NCI-H1048 (cell line): Measurements from ENCODE around the gene PCDHGB7.
"Not testable (repeated sequence)": the region's sequence is repeated elsewhere in the genome, so short reads cannot be mapped to it uniquely, and the experiment has no call there.

ENCODE experiments used
- DNase-seq: peaks from one replicate; lab custom pipeline; 2025; lab: John Stamatoyannopoulos, UW

The PCDHGB7 gene

DNA sequence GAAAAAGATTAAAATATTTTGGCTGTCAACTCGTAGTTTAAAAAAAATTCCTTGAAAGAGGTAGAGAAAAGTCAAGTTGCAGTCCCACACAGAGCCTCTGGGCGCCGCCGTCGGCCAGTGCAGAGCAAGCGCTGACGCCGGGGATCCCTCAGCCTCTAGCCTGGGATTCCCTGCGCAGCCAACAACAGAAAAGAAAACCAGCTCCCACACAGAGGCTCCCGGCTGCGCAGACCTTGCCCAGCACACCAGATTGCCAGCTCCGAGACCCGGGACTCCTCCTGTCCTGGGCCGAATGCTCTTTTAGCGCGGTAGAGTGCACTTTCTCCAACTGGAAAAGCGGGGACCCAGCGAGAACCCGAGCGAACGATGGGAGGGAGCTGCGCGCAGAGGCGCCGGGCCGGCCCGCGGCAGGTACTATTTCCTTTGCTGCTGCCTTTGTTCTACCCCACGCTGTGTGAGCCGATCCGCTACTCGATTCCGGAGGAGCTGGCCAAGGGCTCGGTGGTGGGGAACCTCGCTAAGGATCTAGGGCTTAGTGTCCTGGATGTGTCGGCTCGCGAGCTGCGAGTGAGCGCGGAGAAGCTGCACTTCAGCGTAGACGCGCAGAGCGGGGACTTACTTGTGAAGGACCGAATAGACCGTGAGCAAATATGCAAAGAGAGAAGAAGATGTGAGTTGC, at the start of gene PCDHGB7:
TSS of gene PCDHGB7 (plus strand) at position 184 of the 679 bp plus-strand sequence. CDS start at position 367, 183 bp downstream.
- DNase-seq = not testable (repeated sequence)

DNA sequence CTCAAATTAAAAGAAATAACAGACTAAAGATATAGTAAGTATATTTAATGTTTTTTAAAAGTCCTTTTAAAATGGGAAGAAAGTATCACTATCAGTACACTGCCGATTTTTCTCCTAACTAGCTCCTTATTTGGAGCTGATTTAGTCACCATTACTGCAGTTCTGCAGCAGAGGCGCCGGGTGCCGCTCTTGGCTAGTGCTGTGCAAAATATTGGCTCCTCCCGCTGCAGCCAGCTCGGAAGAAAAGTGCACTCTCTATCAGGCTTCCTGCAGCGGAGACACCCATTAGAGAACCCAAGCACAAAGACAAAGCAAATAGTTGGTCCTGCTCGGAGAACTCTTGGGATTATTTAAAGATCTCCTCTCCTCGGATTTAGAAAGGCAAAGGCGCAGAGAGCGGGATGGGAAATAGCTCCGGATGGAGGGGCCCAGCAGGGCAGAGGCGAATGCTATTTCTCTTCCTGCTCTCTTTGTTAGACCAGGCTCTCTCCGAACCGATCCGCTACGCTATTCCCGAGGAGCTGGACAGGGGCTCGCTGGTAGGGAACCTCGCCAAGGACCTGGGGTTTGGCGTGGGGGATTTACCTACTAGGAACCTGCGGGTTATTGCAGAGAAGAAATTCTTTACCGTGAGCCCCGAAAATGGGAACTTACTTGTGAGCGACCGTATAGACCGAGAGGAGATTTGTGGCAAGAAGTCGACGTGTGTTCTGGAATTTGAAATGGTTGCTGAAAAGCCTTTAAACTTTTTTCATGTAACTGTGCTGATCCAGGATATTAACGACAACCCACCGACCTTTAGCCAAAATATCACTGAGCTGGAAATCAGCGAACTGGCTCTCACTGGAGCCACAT, 47.3 kb upstream of the PCDHGB7 start, which contains the start of gene PCDHGB3:
TSS of gene PCDHGB3 (plus strand) at position 249 of the 855 bp plus-strand sequence. CDS start at position 402, 153 bp downstream.
- DNase-seq = no peak

GRCh38 chr5:141371572-141372475, 45.7 kb upstream of the PCDHGB7 start:
- no peak for DNase-seq

GRCh38 chr5:141373673-141374317, 43.7 kb upstream of the PCDHGB7 start, which contains the start of gene PCDHGA6:
Gene PCDHGA6 (plus strand): TSS chr5:141373891. CDS start chr5:141374084, 193 bp downstream.
- no peak for DNase-seq

- no peak for DNase-seq
These were observed 42.9 kb upstream of the PCDHGB7 start for GRCh38 chr5:141374627-141375026.

GRCh38 chr5:141375444-141376155, 41.9 kb upstream of the PCDHGB7 start:
- DNase-seq = not testable (repeated sequence)

GRCh38 chr5:141382469-141383294, 34.8 kb upstream of the PCDHGB7 start, which contains the start of gene PCDHGA7:
Gene PCDHGA7 (plus strand): TSS chr5:141382742. CDS start chr5:141382900, 158 bp downstream.
- DNase-seq = no peak

DNA sequence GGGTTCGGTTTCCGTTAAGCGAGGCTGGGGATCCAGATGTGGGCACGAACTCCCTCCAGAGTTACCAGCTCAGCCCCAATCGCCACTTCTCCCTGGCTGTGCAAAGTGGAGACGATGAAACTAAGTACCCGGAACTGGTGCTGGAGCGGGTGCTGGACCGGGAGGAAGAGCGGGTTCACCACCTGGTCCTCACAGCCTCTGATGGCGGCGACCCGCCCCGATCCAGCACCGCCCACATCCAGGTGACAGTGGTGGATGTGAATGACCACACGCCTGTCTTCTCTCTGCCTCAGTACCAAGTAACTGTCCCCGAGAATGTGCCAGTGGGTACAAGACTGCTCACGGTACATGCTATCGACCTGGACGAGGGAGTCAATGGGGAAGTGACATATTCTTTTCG, 34.1 kb upstream of the PCDHGB7 start:
- DNase-seq = no peak

DNA sequence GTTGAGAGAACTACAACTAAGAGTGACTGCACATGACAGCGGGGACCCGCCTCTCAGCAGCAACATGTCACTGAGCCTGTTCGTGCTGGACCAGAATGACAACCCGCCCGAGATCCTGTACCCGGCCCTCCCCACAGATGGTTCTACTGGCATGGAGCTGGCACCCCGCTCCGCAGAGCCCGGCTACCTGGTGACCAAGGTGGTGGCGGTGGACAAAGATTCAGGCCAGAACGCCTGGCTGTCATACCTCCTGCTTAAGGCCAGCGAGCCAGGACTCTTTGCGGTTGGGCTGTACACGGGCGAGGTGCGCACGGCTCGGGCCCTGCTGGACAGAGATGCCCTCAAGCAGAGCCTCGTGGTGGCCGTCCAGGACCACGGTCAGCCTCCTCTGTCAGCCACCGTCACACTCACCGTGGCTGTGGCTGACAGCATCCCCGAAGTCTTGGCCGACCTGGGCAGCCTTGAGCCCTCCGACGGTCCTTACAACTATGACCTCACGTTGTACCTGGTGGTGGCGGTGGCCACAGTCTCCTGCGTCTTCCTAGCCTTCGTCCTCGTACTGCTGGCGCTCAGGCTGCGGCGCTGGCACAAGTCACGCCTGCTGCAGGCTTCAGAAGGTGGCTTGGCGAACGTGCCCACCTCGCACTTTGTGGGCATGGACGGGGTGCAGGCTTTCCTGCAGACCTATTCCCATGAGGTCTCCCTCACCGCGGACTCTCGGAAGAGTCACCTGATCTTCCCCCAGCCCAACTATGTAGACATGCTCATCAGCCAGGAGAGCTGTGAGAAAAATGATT, 32.8 kb upstream of the PCDHGB7 start:
- no peak for DNase-seq

DNA sequence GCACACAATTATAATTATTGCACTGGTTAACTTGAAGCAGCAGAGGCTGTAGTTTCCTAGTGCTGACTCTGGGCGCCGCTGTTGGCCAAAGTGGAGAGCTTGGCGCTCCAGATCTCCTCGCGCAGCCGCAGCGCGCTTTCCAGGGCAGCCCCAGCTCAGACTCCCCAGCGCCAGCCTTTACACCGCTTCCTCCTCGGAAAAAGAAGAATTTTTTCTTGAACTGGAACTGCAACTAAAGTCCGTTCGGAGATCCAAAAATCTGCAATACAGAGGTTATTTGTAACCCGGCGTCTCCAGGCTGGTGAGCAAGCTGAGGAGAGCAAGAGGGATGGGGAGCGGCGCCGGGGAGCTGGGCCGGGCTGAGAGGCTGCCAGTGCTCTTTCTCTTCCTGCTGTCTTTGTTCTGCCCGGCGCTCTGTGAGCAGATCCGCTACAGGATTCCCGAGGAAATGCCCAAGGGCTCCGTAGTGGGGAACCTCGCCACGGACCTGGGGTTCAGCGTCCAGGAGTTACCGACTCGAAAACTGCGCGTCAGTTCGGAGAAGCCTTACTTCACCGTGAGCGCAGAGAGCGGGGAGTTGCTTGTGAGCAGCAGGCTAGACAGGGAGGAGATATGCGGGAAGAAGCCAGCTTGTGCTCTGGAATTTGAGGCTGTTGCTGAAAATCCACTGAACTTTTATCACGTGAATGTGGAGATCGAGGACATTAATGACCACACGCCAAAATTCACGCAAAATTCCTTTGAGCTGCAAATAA, 29.7 kb upstream of the PCDHGB7 start, which contains the start of gene PCDHGB4:
TSS of gene PCDHGB4 (plus strand) at position 142 of the 755 bp plus-strand sequence. CDS start at position 329, 187 bp downstream.
- DNase-seq = not testable (repeated sequence)

DNA sequence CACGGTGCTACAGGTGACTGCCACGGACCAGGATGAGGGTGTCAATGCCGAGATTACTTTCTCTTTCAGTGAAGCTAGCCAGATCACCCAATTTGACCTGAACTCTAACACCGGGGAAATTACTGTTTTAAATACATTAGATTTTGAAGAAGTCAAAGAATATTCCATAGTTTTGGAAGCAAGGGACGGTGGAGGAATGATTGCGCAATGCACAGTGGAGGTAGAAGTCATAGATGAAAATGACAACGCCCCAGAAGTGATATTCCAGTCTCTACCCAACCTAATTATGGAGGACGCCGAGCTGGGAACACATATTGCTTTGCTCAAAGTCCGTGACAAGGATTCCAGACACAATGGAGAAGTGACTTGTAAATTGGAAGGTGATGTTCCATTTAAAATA, 28.8 kb upstream of the PCDHGB7 start:
- DNase-seq = no peak

- no peak for DNase-seq
These were observed 28.1 kb upstream of the PCDHGB7 start for GRCh38 chr5:141389153-141390042.

DNA sequence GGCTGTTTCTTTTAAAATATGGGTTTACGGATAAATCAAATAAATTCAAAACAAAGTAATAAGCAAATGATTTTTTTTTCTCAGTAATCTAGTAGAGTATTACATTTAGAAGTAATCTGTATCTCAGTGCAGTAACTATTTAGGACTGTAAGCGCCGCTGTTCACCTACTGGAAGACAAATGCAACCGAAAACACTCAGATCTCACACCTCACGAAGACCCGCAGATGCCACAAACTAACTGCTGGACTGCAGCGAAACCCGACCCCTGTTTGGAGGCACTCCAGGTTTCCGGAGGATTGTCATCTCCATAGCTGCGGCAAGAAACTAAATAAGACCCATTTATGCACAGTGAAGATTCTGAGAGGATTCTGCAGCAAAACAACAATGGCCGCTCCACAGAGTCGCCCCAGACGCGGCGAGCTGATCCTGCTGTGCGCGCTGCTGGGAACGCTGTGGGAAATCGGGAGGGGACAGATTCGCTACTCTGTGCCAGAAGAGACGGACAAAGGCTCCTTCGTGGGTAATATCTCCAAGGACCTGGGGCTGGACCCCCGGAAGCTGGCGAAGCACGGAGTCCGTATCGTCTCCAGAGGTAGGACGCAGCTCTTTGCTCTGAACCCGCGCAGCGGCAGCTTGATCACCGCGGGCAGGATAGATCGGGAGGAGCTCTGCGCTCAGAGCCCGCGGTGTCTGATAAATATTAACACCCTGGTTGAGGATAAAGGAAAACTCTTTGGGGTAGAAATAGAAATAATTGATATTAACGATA, 24.9 kb upstream of the PCDHGB7 start, which contains the start of gene PCDHGA8:
TSS of gene PCDHGA8 (plus strand) at position 205 of the 770 bp plus-strand sequence. CDS start at position 386, 181 bp downstream.
- DNase-seq = no peak

- DNase-seq = no peak
These were observed 24.2 kb upstream of the PCDHGB7 start for GRCh38 chr5:141393267-141393666.

GRCh38 chr5:141394401-141395187, 22.9 kb upstream of the PCDHGB7 start:
- not testable (repeated sequence) for DNase-seq
